H1 (cell line): ENCODE measurements around the gene ALDH1L2. TPM values are rescaled to one million over a fixed set of nuclear protein-coding genes. Genes with fewer than 3 reads are reported as not detected.

ENCODE experiments used
- CTCF ChIA-PET: fragments of 300-600 bp; sonication (Branson Sonifier 250); formaldehyde crosslinking; loops from one replicate; lab custom pipeline; 2021; ENCODE audit not compliant: partially characterized antibody; lab: Charles Lee
- POLR2A ChIA-PET: fragments of 300-600 bp; sonication (Branson Sonifier 250); formaldehyde crosslinking; loops from one replicate; lab custom pipeline; 2021; ENCODE audit warnings: inconsistent platforms; ENCODE audit not compliant: partially characterized antibody; lab: Charles Lee
- DNase-seq, 2 experiments: peaks; one replicate each; pipeline versions ENCODE4 v3.0.0 to v3.0.0-alpha.2; 2010 to 2022; ENCODE audit warnings: low spot score in 2 of 2, low read depth in 1 of 2, mixed read lengths in 1 of 2
- FAIRE-seq: peaks from 2 replicates; lab custom pipeline; 2011; peaks lifted over from hg19 to GRCh38; lab: Jason Lieb, UNC
- H2AFZ ChIP-seq: 2 replicates; pipeline ENCODE4 v1.8.1; 2012; ENCODE audit warnings: low read length, inconsistent platforms
- H2AK5ac ChIP-seq: 2 replicates; pipeline ENCODE4 v1.6.1; 2013; ENCODE audit warnings: low read depth, low read length
- H2BK120ac ChIP-seq: replicated peaks from 2 replicates; pipeline ENCODE3; 2013; ENCODE audit warnings: low read depth, low read length, inconsistent platforms
- H2BK12ac ChIP-seq: 2 replicates; pipeline ENCODE4 v1.6.1; 2013; ENCODE audit warnings: low read depth, low read length
- H2BK15ac ChIP-seq: 2 replicates; pipeline ENCODE4 v1.6.1; 2013; ENCODE audit warnings: low read length
- H2BK20ac ChIP-seq: 2 replicates; pipeline ENCODE4 v1.6.1; 2013; ENCODE audit warnings: low read length
- H2BK5ac ChIP-seq: 2 replicates; pipeline ENCODE4 v1.6.1; 2013; ENCODE audit warnings: low read depth, low read length
- H3K14ac ChIP-seq: 2 replicates; pipeline ENCODE4 v1.6.1; 2013; ENCODE audit warnings: inconsistent platforms; ENCODE audit not compliant: insufficient read length
- H3K18ac ChIP-seq: 2 replicates; pipeline ENCODE4 v1.6.1; 2013; ENCODE audit warnings: low read length; ENCODE audit errors: extremely low read depth
- H3K23ac ChIP-seq: 2 replicates; pipeline ENCODE4 v1.6.1; 2013; ENCODE audit warnings: inconsistent platforms; ENCODE audit not compliant: insufficient read length
- H3K23me2 ChIP-seq: 2 replicates; pipeline ENCODE4 v1.6.1; 2013; ENCODE audit warnings: low read depth, low read length
- H3K27ac ChIP-seq: 2 replicates; pipeline ENCODE4 v1.6.1; 2011; ENCODE audit warnings: low read depth, low read length, inconsistent platforms
- H3K27me3 ChIP-seq, 4 experiments: replicated peaks in 1 of 4; 1 replicate in 1 of 4; 2 replicates in 3 of 4; pipeline versions ENCODE4 v1.6.1 to v1.8.1; 2011 to 2013; ENCODE audit warnings: low read length in 3 of 4, mild to moderate bottlenecking in 3 of 4, inconsistent platforms in 2 of 4, mixed read lengths in 2 of 4, moderate library complexity in 1 of 4; ENCODE audit not compliant: control insufficient read depth in 3 of 4, insufficient read depth in 3 of 4; ENCODE audit errors: extremely low read depth in 1 of 4
- H3K36me3 ChIP-seq, 4 experiments: 2 replicates each; pipeline versions ENCODE4 v1.6.1 to v1.8.1; 2011 to 2013; ENCODE audit warnings: mild to moderate bottlenecking in 4 of 4, low read length in 3 of 4, moderate library complexity in 2 of 4, control low read depth in 1 of 4, inconsistent platforms in 1 of 4; ENCODE audit not compliant: insufficient read depth in 4 of 4, control insufficient read depth in 2 of 4
- H3K4ac ChIP-seq: replicated peaks from 2 replicates; pipeline ENCODE3; 2013; ENCODE audit warnings: low read length, low read depth, mixed read lengths, inconsistent platforms; ENCODE audit not compliant: insufficient read length
- H3K4me1 ChIP-seq, 4 experiments: replicated peaks in 1 of 4; 1 replicate in 1 of 4; 2 replicates in 3 of 4; pipeline versions ENCODE4 v1.6.1 to v1.8.1; 2011 to 2013; ENCODE audit warnings: low read length in 3 of 4, inconsistent platforms in 2 of 4, mixed read lengths in 1 of 4; ENCODE audit not compliant: insufficient read depth in 4 of 4, control insufficient read depth in 3 of 4
- H3K4me2 ChIP-seq, 2 experiments: 2 replicates each; pipeline versions ENCODE4 v1.6.1 to v1.8.1; 2011 to 2013; ENCODE audit warnings: low read depth in 2 of 2, low read length in 2 of 2, control low read depth in 1 of 2, inconsistent platforms in 1 of 2, mild to moderate bottlenecking in 1 of 2; ENCODE audit not compliant: insufficient read depth in 1 of 2
- H3K4me3 ChIP-seq, 4 experiments: fragments of 200-600, 300-600 bp in 1 of 4; sonication (generic), shearing (Covaris generic), sonication (Bioruptor Twin) in 1 of 4; 2 replicates each; pipeline versions ENCODE4 v1.5.1 to v1.8.1; 2011 to 2016; ENCODE audit warnings: low read length in 4 of 4, low read depth in 3 of 4, control low read depth in 2 of 4, inconsistent platforms in 2 of 4, mild to moderate bottlenecking in 2 of 4, mixed read lengths in 1 of 4, moderate library complexity in 1 of 4; ENCODE audit not compliant: insufficient read depth in 2 of 4; ENCODE audit errors: extremely low read depth in 1 of 4
- H3K56ac ChIP-seq: replicated peaks from 2 replicates; pipeline ENCODE3; 2013; ENCODE audit warnings: low read depth, mild to moderate bottlenecking, mixed read lengths, low read length, inconsistent platforms; ENCODE audit not compliant: insufficient read length
- H3K79me1 ChIP-seq: 2 replicates; pipeline ENCODE4 v1.6.1; 2013; ENCODE audit warnings: low read depth, low read length, control low read depth
- H3K79me2 ChIP-seq, 2 experiments: 2 replicates each; pipeline versions ENCODE4 v1.6.1 to v1.8.1; 2012 to 2013; ENCODE audit warnings: low read length in 2 of 2, mild to moderate bottlenecking in 2 of 2, inconsistent platforms in 1 of 2; ENCODE audit not compliant: insufficient read depth in 2 of 2, control insufficient read depth in 1 of 2
- H3K9ac ChIP-seq, 4 experiments: replicated peaks in 1 of 4; 1 replicate in 1 of 4; 2 replicates in 3 of 4; pipeline versions ENCODE4 v1.6.1 to v1.8.1; 2011 to 2013; ENCODE audit warnings: low read depth in 3 of 4, low read length in 3 of 4, control low read depth in 2 of 4, mild to moderate bottlenecking in 2 of 4, moderate library complexity in 2 of 4, inconsistent platforms in 1 of 4; ENCODE audit errors: extremely low read depth in 1 of 4
- H3K9me3 ChIP-seq, 2 experiments: 2 replicates each; pipeline versions ENCODE4 v1.6.1 to v1.8.1; 2012 to 2013; ENCODE audit warnings: mild to moderate bottlenecking in 2 of 2, moderate library complexity in 2 of 2, control low read depth in 1 of 2, inconsistent platforms in 1 of 2, low read depth in 1 of 2, low read length in 1 of 2, mixed read lengths in 1 of 2; ENCODE audit not compliant: insufficient read depth in 2 of 2
- H4K20me1 ChIP-seq, 2 experiments: replicated peaks in 1 of 2; 2 replicates each; pipeline versions ENCODE3 to v1.8.1; 2011 to 2013; ENCODE audit warnings: inconsistent platforms in 2 of 2, low read length in 2 of 2, mild to moderate bottlenecking in 1 of 2; ENCODE audit not compliant: insufficient read depth in 2 of 2, control insufficient read depth in 1 of 2
- H4K5ac ChIP-seq: 2 replicates; pipeline ENCODE4 v1.6.1; 2013; ENCODE audit warnings: low read length, low read depth, mixed read lengths, inconsistent platforms; ENCODE audit not compliant: insufficient read length
- H4K8ac ChIP-seq: 2 replicates; pipeline ENCODE4 v1.8.0; 2013; ENCODE audit warnings: mild to moderate bottlenecking, moderate library complexity, low read length, inconsistent platforms; ENCODE audit not compliant: insufficient read depth; ENCODE audit errors: extremely low read depth
- H4K91ac ChIP-seq: replicated peaks from 2 replicates; pipeline ENCODE3; 2013; ENCODE audit warnings: low read length, mixed read lengths, inconsistent platforms; ENCODE audit not compliant: insufficient read length
- NANOG ChIP-seq: IDR thresholded peaks from 2 replicates; pipeline ENCODE4 v1.6.1; 2011; ENCODE audit warnings: low read length, low read depth, mild to moderate bottlenecking, inconsistent platforms; ENCODE audit not compliant: insufficient read depth, poor library complexity, severe bottlenecking
- WGBS, 2 experiments: shearing (Covaris generic) in 1 of 2; methylation state at CpG; one replicate each; pipeline versions ENCODE4 v1.1.6 to v1.1.7; 2013 to 2015; ENCODE audit warnings: low lambda C conversion rate in 2 of 2, mixed read lengths in 2 of 2, inconsistent platforms in 1 of 2, low coverage in 1 of 2, missing lambda C conversion rate in 1 of 2; ENCODE audit not compliant: insufficient replicate concordance in 2 of 2, insufficient coverage in 1 of 2, insufficient read length in 1 of 2; ENCODE audit errors: extremely low coverage in 1 of 2, missing lambda C conversion rate in 1 of 2; 5-methylcytosine and 5-hydroxymethylcytosine counted together
- polyA plus RNA-seq, 7 experiments: library from polyadenylated mRNA; depleted of rRNA in 3 of 7; stranded (reverse) in 5 of 7; unstranded in 2 of 7; fragments of >200 nt in 5 of 7; fragments of 200-250 nt in 2 of 7; gene quantifications; 1 replicate in 5 of 7; 2 replicates in 1 of 7; 4 replicates in 1 of 7; pipeline versions ENCODE4 v1.2.1 to v1.2.3, GENCODE V29; 2011 to 2013; ENCODE audit warnings: missing spikeins in 2 of 7, mixed read lengths in 2 of 7
- total RNA-seq: library from RNA; stranded (reverse); fragmentation: NEBNext Ultra II Directional; extraction: Animal tissue kit (Norgen Biotek cat#: 25700); gene quantifications from 2 replicates; pipeline ENCODE4 v1.2.1, GENCODE V29; 2021

The ALDH1L2 gene
- total and polyA plus RNA-seq, 2 of the 8 experiments (the other 6 are each of a cell fraction or from before 2014, with no cell fraction given) = 3.7 to 7.2 TPM

GRCh38 chr12:105099356-105099755, 15.1 kb upstream of the ALDH1L2 start:
- Histone ChIP-seq H3K14ac (no peak overlapping the region), H2BK12ac (no peak overlapping the region), H4K5ac (no peak overlapping the region), H3K18ac (no peak overlapping the region), H2AFZ (no peak overlapping the region; the same call in 1 of the 2 replicates), H3K4me3 (no peak overlapping the region), H2BK15ac (no peak overlapping the region), H3K36me3 (no peaks in the 10 kb centered on the region), H3K23me2 (peaks cover 2% of the 10 kb centered on the region; the same call in 1 of the 2 replicates), H3K79me2 (no peaks in the 10 kb centered on the region), H3K27ac (no peak overlapping the region), H4K20me1 (no peaks in the 10 kb centered on the region), H4K8ac (no peak overlapping the region), H2AK5ac (no peak overlapping the region), H3K9ac (no peak overlapping the region), H3K23ac (no peak overlapping the region), H2BK20ac (no peak overlapping the region), H3K79me1 (no peaks in the 10 kb centered on the region), H3K56ac (no peak overlapping the region), H3K4me1 (no peaks in the 10 kb centered on the region), H2BK5ac (no peak overlapping the region), H3K4ac (no peak overlapping the region), H3K9me3 (peaks cover 8 to 9% of the 10 kb centered on the region in 2 experiments; a peak in 3 of 4 replicates), H2BK120ac (no peak overlapping the region), H4K91ac (no peak overlapping the region), H3K27me3 (no peaks in the 10 kb centered on the region), H3K4me2 (no peak overlapping the region)
- FAIRE-seq = no peak
- POLR2A ChIA-PET = interaction anchor here (0.7 to 1.5 kb wide), 2 partner anchors 8 to 33 kb away, joined by 3 to 7 read pairs; no protein-coding TSS in a partner anchor
- DNase-seq = no peak
- TF ChIP-seq NANOG = no peak
- CTCF ChIA-PET = interaction anchor here (1.1 kb wide), 1 partner anchor 14 kb away, joined by 3 read pairs; no protein-coding TSS in a partner anchor
- WGBS, 2 experiments = 91% methylated on average over 1 of the region's 1 CpG; no CpG with 5 or more reads in 1 of the 2 experiments
